Stimulated activated naive CD4-positive, alpha-beta T cell (primary cell): Measurements from ENCODE around the gene OSM.

Source experiments
- DNase-seq, 6 experiments: peaks; one replicate each; lab custom pipeline; 2025; lab: John Stamatoyannopoulos, UW

Gene OSM

GRCh38 chr22:30263883-30264282 is 2.8 kb downstream of the OSM start:
- DNase-seq: no peak

GRCh38 chr22:30262917-30263741 is 3.5 kb downstream of the OSM start:
- DNase-seq: peak; percentile 36 to 79 (median 68)

- DNase-seq: no peak
Measured at GRCh38 chr22:30262112-30262511, 4.5 kb downstream of the OSM start.

GRCh38 chr22:30261134-30261533 is 5.5 kb downstream of the OSM start:
- no peak for DNase-seq

- no peak for DNase-seq
Measured at GRCh38 chr22:30260682-30261081, 6.0 kb downstream of the OSM start.

- DNase-seq: no peak
Measured at GRCh38 chr22:30260276-30260675, 6.4 kb downstream of the OSM start.

GRCh38 chr22:30254314-30254713 is 12.3 kb downstream of the OSM start:
- DNase-seq: no peak

- DNase-seq: no peak
Measured at GRCh38 chr22:30253205-30253852, 13.3 kb downstream of the OSM start.

- no peak for DNase-seq
Measured at GRCh38 chr22:30252411-30253204, 14.0 kb downstream of the OSM start.

GRCh38 chr22:30251711-30252110 is 14.9 kb downstream of the OSM start:
- no peak for DNase-seq

- no peak for DNase-seq
Measured at GRCh38 chr22:30250661-30251267, 15.9 kb downstream of the OSM start.

GRCh38 chr22:30250039-30250565 is 16.5 kb downstream of the OSM start:
- no peak for DNase-seq

- DNase-seq: no peak
Measured at GRCh38 chr22:30249049-30250038, 17.3 kb downstream of the OSM start.

- DNase-seq: no peak
Measured at GRCh38 chr22:30248484-30248883, 18.2 kb downstream of the OSM start.

- no peak for DNase-seq
Measured at GRCh38 chr22:30247974-30248373, 18.7 kb downstream of the OSM start.

- no peak for DNase-seq
Measured at GRCh38 chr22:30247561-30247960, 19.1 kb downstream of the OSM start.

GRCh38 chr22:30246814-30247376 is 19.8 kb downstream of the OSM start:
- DNase-seq: no peak

- DNase-seq: peak; percentile 11 to 49 (median 27)
Measured at GRCh38 chr22:30245985-30246813, 20.5 kb downstream of the OSM start, which contains the start of gene LIF. Gene LIF, minus strand, starts transcription at chr22:30246759. Its CDS starts 64 bp downstream, at chr22:30246695.
